ENCODE measurements around the gene INAVA. TPM values are rescaled to one million over a fixed set of nuclear protein-coding genes. Genes with fewer than 3 reads are reported as not detected.

Gene INAVA
- polyA plus RNA-seq, 3 donors: not detected

DNA sequence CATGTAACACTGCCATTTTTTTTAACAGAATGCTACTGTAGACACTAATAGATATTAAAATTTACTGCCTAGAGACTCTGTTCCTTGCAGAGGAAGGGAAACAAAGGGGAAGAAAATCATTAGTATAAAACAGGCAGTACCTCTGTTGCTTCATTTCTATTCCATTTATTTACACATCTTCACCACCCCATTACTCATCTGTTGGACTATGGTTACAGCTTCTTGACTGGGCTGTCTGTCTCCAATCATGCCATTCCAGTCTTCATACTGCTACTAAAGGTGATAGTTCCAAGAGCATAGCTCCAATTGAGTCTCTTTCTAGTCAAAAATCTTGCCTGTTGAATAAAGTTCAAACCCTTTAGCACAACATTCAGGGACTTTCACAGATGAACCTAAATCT, 44.1 kb upstream of the INAVA start:
- intact Hi-C loops (cut with micrococcal nuclease): no loop called here
- peaks cover 0 to 1% (median 0%) of the 10 kb centered on the region in 7 donors for H3K9me3 Mint-ChIP-seq
- H3K36me3 ChIP-seq (replicated peaks in 1 of 2; ENCODE audit: control insufficient read depth in 1 of 2, insufficient read depth in 2 of 2, low read length in 2 of 2): no peaks in the 10 kb centered on the region

DNA sequence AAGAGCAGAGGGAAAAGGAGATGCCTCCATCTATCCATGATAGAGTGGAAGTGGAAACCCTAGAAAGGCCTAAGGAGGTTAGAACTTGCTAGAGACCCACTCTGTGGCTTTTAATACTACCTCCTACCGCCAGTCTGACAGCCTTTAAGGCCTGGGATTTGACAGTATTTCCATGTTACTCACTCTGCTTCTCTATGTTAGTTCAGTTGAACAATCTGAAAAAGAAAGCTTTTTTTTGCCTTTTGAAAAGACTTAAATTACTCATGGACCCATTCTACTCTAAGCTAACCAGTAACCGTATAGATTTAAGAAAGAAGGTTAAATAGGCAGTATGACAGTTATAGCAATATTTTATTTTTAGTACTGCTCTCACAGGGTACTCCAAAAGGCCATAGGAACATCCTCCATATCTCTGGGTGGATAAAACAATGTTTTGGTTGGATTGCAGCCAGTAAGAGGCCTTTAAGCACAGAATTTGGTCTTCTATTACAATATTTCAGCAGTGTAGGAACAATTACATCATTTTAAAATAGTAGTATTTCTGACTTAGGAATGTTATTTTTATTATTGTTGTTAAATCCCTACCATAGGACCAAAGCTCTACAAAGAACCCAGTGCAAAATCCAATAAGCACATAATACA, 37.9 kb upstream of the INAVA start:
- WGBS (ENCODE audit: insufficient coverage): no CpG with 5 or more reads among the region's 2 CpGs
- TF ChIP-seq CTCF (IDR thresholded peaks at IDR 0.05): no peak
- H3K36me3 ChIP-seq (replicated peaks in 1 of 2; ENCODE audit: control insufficient read depth in 1 of 2, insufficient read depth in 2 of 2, low read length in 2 of 2): no peaks in the 10 kb centered on the region
- peaks cover 0 to 14% of the 10 kb centered on the region in 2 donors for H3K4me1 ChIP-seq (ENCODE audit: control insufficient read depth in 1 of 2, insufficient read depth in 2 of 2, low read length in 2 of 2)
- no peak overlapping the region for H3K4me2 ChIP-seq (replicated peaks; ENCODE audit: extremely low read depth, low read length, poor library complexity, severe bottlenecking)
- H3K79me2 ChIP-seq (ENCODE audit: insufficient read depth, low read length): no peaks in the 10 kb centered on the region
- peaks cover 0 to 2% (median 0%) of the 10 kb centered on the region in 3 donors for H3K27me3 Mint-ChIP-seq (ENCODE audit: low read depth in 3 of 3)
- no peaks in the 10 kb centered on the region for H4K20me1 ChIP-seq (ENCODE audit: insufficient read depth, low read length)
- no peaks in the 10 kb centered on the region for H3K9me3 Mint-ChIP-seq
- H2AFZ ChIP-seq (ENCODE audit: insufficient read depth, low read depth, low read length, poor library complexity, severe bottlenecking): no peak overlapping the region
- DNase-seq: no peak
- H3K27ac Mint-ChIP-seq: no peak overlapping the region
- H3K4me3 ChIP-seq (replicated peaks in 1 of 3; ENCODE audit: low read depth in 2 of 3, low read length in 3 of 3): no peak overlapping the region
- intact Hi-C loops (cut with micrococcal nuclease): no loop called here
- no peaks in the 10 kb centered on the region for H3K9me3 ChIP-seq (replicated peaks in 1 of 2; ENCODE audit: control insufficient read depth in 1 of 2, insufficient read depth in 1 of 2, low read length in 2 of 2)
- no peak overlapping the region for H3K27ac ChIP-seq (ENCODE audit: low read depth in 1 of 2, low read length in 2 of 2)
- H3K4me1 Mint-ChIP-seq: peaks cover 23% of the 10 kb centered on the region
- H3K27me3 ChIP-seq (ENCODE audit: control insufficient read depth in 2 of 2, insufficient read depth in 2 of 2, low read length in 2 of 2): no peaks in the 10 kb centered on the region
- peaks cover 2 to 5% of the 10 kb centered on the region in 2 donors for H3K36me3 Mint-ChIP-seq
- H3K4me3 Mint-ChIP-seq: no peak overlapping the region
- no peak overlapping the region for H3K9ac ChIP-seq (ENCODE audit: insufficient read depth, low read length, poor library complexity, severe bottlenecking)

More for the DNA sequence above, 44.1 kb upstream of the INAVA start:
- H3K79me2 ChIP-seq (ENCODE audit: insufficient read depth, low read length): no peaks in the 10 kb centered on the region
- no peak overlapping the region for H3K4me2 ChIP-seq (replicated peaks; ENCODE audit: extremely low read depth, low read length, poor library complexity, severe bottlenecking)
- no peak overlapping the region for H3K27ac ChIP-seq (ENCODE audit: low read depth in 1 of 2, low read length in 2 of 2)
- TF ChIP-seq CTCF (IDR thresholded peaks at IDR 0.05): no peak
- no peaks in the 10 kb centered on the region for H4K20me1 ChIP-seq (ENCODE audit: insufficient read depth, low read length)
- DNase-seq: no peak
- peaks cover 18% of the 10 kb centered on the region for H3K4me1 Mint-ChIP-seq
- H3K27ac Mint-ChIP-seq: no peak overlapping the region
- H3K9ac ChIP-seq (ENCODE audit: insufficient read depth, low read length, poor library complexity, severe bottlenecking): no peak overlapping the region
- H3K4me1 ChIP-seq (ENCODE audit: control insufficient read depth in 1 of 2, insufficient read depth in 2 of 2, low read length in 2 of 2): peaks cover 0 to 11% of the 10 kb centered on the region in 2 donors
- H3K27me3 ChIP-seq (ENCODE audit: control insufficient read depth in 2 of 2, insufficient read depth in 2 of 2, low read length in 2 of 2): no peaks in the 10 kb centered on the region
- no peak overlapping the region for H2AFZ ChIP-seq (ENCODE audit: insufficient read depth, low read depth, low read length, poor library complexity, severe bottlenecking)
- H3K36me3 Mint-ChIP-seq: peaks cover 1 to 5% of the 10 kb centered on the region in 2 donors
- no peak overlapping the region for H3K4me3 ChIP-seq (replicated peaks in 1 of 3; ENCODE audit: low read depth in 2 of 3, low read length in 3 of 3)
- H3K4me3 Mint-ChIP-seq: no peak overlapping the region
- H3K27me3 Mint-ChIP-seq (ENCODE audit: low read depth in 3 of 3): peaks cover 0 to 1% (median 0%) of the 10 kb centered on the region in 3 donors
- no peaks in the 10 kb centered on the region for H3K9me3 ChIP-seq (replicated peaks in 1 of 2; ENCODE audit: control insufficient read depth in 1 of 2, insufficient read depth in 1 of 2, low read length in 2 of 2)
